GM18520 (cell line): ENCODE measurements around the gene TTYH2.
A peak's percentile ranks its signal among the peaks of the same experiment; 100 is the strongest.

Experiments
- ATAC-seq: cut with Tn5 transposase; IDR thresholded peaks from one replicate; pipeline ENCODE4 v1.9.1; 2021; ENCODE audit not compliant: unreplicated experiment

The TTYH2 gene

GRCh38 chr17:74282587-74283370 is 69.4 kb downstream of the TTYH2 start:
- ATAC-seq = no peak

- ATAC-seq = no peak
Measured at GRCh38 chr17:74283371-74283673, 70.0 kb downstream of the TTYH2 start.

- ATAC-seq = no peak
Measured at GRCh38 chr17:74287031-74287602, 73.7 kb downstream of the TTYH2 start.

GRCh38 chr17:74288785-74289184 is 75.4 kb downstream of the TTYH2 start:
- peak; percentile 58 for ATAC-seq

GRCh38 chr17:74289688-74290087 is 76.3 kb downstream of the TTYH2 start:
- ATAC-seq = no peak

GRCh38 chr17:74290340-74290739 is 77.0 kb downstream of the TTYH2 start:
- no peak for ATAC-seq

GRCh38 chr17:74292495-74292894 is 79.1 kb downstream of the TTYH2 start:
- ATAC-seq = no peak

GRCh38 chr17:74295625-74296547 is 82.5 kb downstream of the TTYH2 start:
- ATAC-seq = no peak

- ATAC-seq = no peak
Measured at GRCh38 chr17:74296548-74296936, 83.2 kb downstream of the TTYH2 start.

GRCh38 chr17:74297941-74298340 is 84.6 kb downstream of the TTYH2 start:
- ATAC-seq = no peak

GRCh38 chr17:74298778-74299177 is 85.4 kb downstream of the TTYH2 start:
- no peak for ATAC-seq

- no peak for ATAC-seq
Measured at GRCh38 chr17:74299226-74300009, 86.0 kb downstream of the TTYH2 start.

GRCh38 chr17:74303305-74303704 is 89.9 kb downstream of the TTYH2 start:
- no peak for ATAC-seq

- no peak for ATAC-seq
Measured at GRCh38 chr17:74304184-74304583, 90.8 kb downstream of the TTYH2 start.

GRCh38 chr17:74305865-74306654 is 92.7 kb downstream of the TTYH2 start:
- no peak for ATAC-seq

GRCh38 chr17:74307984-74308773 is 94.8 kb downstream of the TTYH2 start:
- ATAC-seq = no peak

- no peak for ATAC-seq
Measured at GRCh38 chr17:74309902-74310301, 96.5 kb downstream of the TTYH2 start.
